ENCODE results near the gene VSIG10L2. TPM values are rescaled to one million over a fixed set of nuclear protein-coding genes. Genes with fewer than 3 reads are reported as not detected.

The VSIG10L2 gene
- total RNA-seq, 4 donors from 2014 or later, result not detected

GRCh38 chr11:125957618-125958332 lies 11.9 kb downstream of the VSIG10L2 start:
- intact Hi-C loops (cut with DNase I), result no loop called here
- WGBS, 2 donors, result 80 to 89% methylated on average over 14 of the region's 14 CpGs
- H3K4me1 ChIP-seq, result peaks cover 12 to 17% of the 10 kb centered on the region in 2 donors
- H3K36me3 ChIP-seq, result peaks cover 10 to 32% of the 10 kb centered on the region in 2 donors
- TF ChIP-seq CTCF (IDR thresholded peaks at IDR 0.05), result no peak
- TF ChIP-seq POLR2A (IDR thresholded peaks at IDR 0.05), result no peak
- H3K27ac ChIP-seq, result peak overlapping the region in 1 of 3 donors; percentile 7
- H3K27me3 ChIP-seq, result no peaks in the 10 kb centered on the region
- H3K4me3 ChIP-seq (replicated peaks in 1 of 3), result no peak overlapping the region
- no peak for DNase-seq
- no peaks in the 10 kb centered on the region for H3K9me3 ChIP-seq

GRCh38 chr11:125958872-125959400 lies 13.1 kb downstream of the VSIG10L2 start:
- intact Hi-C loops (cut with DNase I), result no loop called here
- TF ChIP-seq CTCF (IDR thresholded peaks at IDR 0.05), result no peak
- no peak for TF ChIP-seq POLR2A (IDR thresholded peaks at IDR 0.05)
- no peak for DNase-seq
- Histone ChIP-seq H3K4me3 (replicated peaks in 1 of 3) (no peak overlapping the region), H3K9me3 (no peaks in the 10 kb centered on the region), H3K4me1 (peaks cover 12% of the 10 kb centered on the region in 2 donors), H3K36me3 (peaks cover 10 to 32% of the 10 kb centered on the region in 2 donors), H3K27ac (peak overlapping the region; percentile 48 to 71 (median 67)), H3K27me3 (no peaks in the 10 kb centered on the region)
- WGBS, 2 donors, result 88 to 93% methylated on average over 4 of the region's 4 CpGs

GRCh38 chr11:125959511-125959910 lies 13.7 kb downstream of the VSIG10L2 start:
- 77 to 83% methylated on average over 6 of the region's 6 CpGs for WGBS, 2 donors
- TF ChIP-seq CTCF (IDR thresholded peaks at IDR 0.05) (no peak), POLR2A (IDR thresholded peaks at IDR 0.05) (no peak)
- peak overlapping the region; percentile 48 to 71 (median 67) for H3K27ac ChIP-seq
- peaks cover 10 to 32% of the 10 kb centered on the region in 2 donors for H3K36me3 ChIP-seq
- H3K9me3 ChIP-seq, result no peaks in the 10 kb centered on the region
- no peak overlapping the region for H3K4me3 ChIP-seq (replicated peaks in 1 of 3)
- DNase-seq, result peak; percentile 29 to 42
- H3K4me1 ChIP-seq, result peaks cover 12% of the 10 kb centered on the region in 2 donors
- no peaks in the 10 kb centered on the region for H3K27me3 ChIP-seq
- intact Hi-C loops (cut with DNase I), result no loop called here

GRCh38 chr11:125959931-125960330 lies 14.1 kb downstream of the VSIG10L2 start:
- intact Hi-C loops (cut with DNase I), result no loop called here
- H3K27me3 ChIP-seq, result no peaks in the 10 kb centered on the region
- DNase-seq, result peak; percentile 83 to 84
- TF ChIP-seq CTCF (IDR thresholded peaks at IDR 0.05) (no peak), POLR2A (IDR thresholded peaks at IDR 0.05) (peak in 1 of 2 donors; percentile 31)
- 50 to 72% methylated on average over 10 of the region's 10 CpGs for WGBS, 2 donors
- H3K27ac ChIP-seq, result peak overlapping the region; percentile 48 to 71 (median 67)
- H3K36me3 ChIP-seq, result peaks cover 10 to 32% of the 10 kb centered on the region in 2 donors
- peaks cover 12% of the 10 kb centered on the region in 2 donors for H3K4me1 ChIP-seq
- H3K9me3 ChIP-seq, result no peaks in the 10 kb centered on the region
- H3K4me3 ChIP-seq (replicated peaks in 1 of 3), result no peak overlapping the region

- H3K27ac ChIP-seq, result peak overlapping the region; percentile 35 to 71 (median 36)
- TF ChIP-seq POLR2A (IDR thresholded peaks at IDR 0.05) (no peak), CTCF (IDR thresholded peaks at IDR 0.05) (no peak)
- peaks cover 10 to 32% of the 10 kb centered on the region in 2 donors for H3K36me3 ChIP-seq
These were observed 14.9 kb downstream of the VSIG10L2 start for GRCh38 chr11:125960771-125961170.

More at GRCh38 chr11:125960771-125961170, 14.9 kb downstream of the VSIG10L2 start:
- Histone ChIP-seq H3K4me3 (replicated peaks in 1 of 3) (no peak overlapping the region), H3K4me1 (peaks cover 12% of the 10 kb centered on the region in 2 donors), H3K9me3 (no peaks in the 10 kb centered on the region), H3K27me3 (no peaks in the 10 kb centered on the region)
- intact Hi-C loops (cut with DNase I), result no loop called here
- DNase-seq, result no peak
- 85 to 89% methylated on average over 6 of the region's 6 CpGs for WGBS, 2 donors
